HepG2 (cell line): ENCODE results near the gene PPIL6.

ENCODE experiments used
- TF ChIP-seq, protein P1 (sequence below): sonication (generic); formaldehyde crosslinking; IDR thresholded peaks from 2 replicates; pipeline ENCODE4 v1.5.0; 2020; ENCODE audit warnings: missing genetic modification reagents
- TF ChIP-seq, protein P2 (sequence below): sonication (generic); formaldehyde crosslinking; IDR thresholded peaks from 2 replicates; pipeline ENCODE4 v1.4.0; 2020; ENCODE audit warnings: low read depth, mild to moderate bottlenecking, missing genetic modification reagents
- TF ChIP-seq, protein P3 (sequence below): sonication (generic); formaldehyde crosslinking; IDR thresholded peaks from 2 replicates; pipeline ENCODE4 v1.5.0; 2020; ENCODE audit warnings: mild to moderate bottlenecking, missing genetic modification reagents, moderate library complexity

DNA sequence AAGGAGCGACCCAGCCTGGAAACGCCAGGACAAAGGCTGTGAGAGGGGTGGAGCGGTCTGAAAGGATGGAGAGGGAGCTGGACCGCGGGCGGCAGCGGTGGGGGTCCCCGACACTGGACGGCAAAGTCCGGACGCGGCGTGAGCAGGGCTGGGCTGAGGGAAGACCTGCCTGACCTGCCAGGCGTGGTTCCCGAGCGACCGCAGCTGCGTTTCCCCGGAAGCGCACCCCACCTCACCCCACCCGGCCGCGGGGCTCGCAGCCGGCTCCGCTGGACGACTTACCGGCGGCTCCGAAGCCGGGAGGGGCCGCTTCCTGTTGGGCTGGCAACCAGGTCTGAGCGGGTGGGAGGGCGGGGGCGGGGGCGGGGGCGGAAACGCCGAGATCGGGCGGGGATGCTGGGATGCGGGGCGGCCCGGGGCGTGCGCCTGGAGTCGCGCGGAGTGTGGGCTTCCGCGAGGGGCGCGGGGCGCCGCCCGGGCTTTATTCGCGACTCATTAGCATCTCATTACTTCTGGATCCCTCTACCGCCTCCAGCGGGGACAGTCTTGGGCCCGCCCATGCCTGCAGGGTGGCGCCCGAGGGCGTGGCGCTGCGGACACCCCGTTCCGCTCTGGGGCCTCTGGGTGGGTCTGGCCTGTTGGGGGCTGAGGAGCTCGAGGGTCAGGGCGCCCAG lies 15.1 kb upstream of the PPIL6 start, which contains the start of gene MICAL1:
- TF ChIP-seq, protein P1, sequence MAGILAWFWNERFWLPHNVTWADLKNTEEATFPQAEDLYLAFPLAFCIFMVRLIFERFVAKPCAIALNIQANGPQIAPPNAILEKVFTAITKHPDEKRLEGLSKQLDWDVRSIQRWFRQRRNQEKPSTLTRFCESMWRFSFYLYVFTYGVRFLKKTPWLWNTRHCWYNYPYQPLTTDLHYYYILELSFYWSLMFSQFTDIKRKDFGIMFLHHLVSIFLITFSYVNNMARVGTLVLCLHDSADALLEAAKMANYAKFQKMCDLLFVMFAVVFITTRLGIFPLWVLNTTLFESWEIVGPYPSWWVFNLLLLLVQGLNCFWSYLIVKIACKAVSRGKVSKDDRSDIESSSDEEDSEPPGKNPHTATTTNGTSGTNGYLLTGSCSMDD (CRISPR knock-in tag) = no peak
- TF ChIP-seq, protein P2, sequence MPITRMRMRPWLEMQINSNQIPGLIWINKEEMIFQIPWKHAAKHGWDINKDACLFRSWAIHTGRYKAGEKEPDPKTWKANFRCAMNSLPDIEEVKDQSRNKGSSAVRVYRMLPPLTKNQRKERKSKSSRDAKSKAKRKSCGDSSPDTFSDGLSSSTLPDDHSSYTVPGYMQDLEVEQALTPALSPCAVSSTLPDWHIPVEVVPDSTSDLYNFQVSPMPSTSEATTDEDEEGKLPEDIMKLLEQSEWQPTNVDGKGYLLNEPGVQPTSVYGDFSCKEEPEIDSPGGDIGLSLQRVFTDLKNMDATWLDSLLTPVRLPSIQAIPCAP (CRISPR knock-in tag) = no peak
- TF ChIP-seq, protein P3, sequence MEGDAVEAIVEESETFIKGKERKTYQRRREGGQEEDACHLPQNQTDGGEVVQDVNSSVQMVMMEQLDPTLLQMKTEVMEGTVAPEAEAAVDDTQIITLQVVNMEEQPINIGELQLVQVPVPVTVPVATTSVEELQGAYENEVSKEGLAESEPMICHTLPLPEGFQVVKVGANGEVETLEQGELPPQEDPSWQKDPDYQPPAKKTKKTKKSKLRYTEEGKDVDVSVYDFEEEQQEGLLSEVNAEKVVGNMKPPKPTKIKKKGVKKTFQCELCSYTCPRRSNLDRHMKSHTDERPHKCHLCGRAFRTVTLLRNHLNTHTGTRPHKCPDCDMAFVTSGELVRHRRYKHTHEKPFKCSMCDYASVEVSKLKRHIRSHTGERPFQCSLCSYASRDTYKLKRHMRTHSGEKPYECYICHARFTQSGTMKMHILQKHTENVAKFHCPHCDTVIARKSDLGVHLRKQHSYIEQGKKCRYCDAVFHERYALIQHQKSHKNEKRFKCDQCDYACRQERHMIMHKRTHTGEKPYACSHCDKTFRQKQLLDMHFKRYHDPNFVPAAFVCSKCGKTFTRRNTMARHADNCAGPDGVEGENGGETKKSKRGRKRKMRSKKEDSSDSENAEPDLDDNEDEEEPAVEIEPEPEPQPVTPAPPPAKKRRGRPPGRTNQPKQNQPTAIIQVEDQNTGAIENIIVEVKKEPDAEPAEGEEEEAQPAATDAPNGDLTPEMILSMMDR (CRISPR knock-in tag) = no peak; the same call in 1 of the 2 replicates
